OCI-M1 (cell line): ENCODE data around the gene EXOC4.

Experiments used
- DNase-seq: peaks from one replicate; lab custom pipeline; 2025; lab: John Stamatoyannopoulos, UW

The EXOC4 gene

GRCh38 chr7:133795068-133795665 is 542.3 kb downstream of the EXOC4 start:
- no peak for DNase-seq

- DNase-seq = no peak
These were observed 544.2 kb downstream of the EXOC4 start for GRCh38 chr7:133796782-133797745.

- DNase-seq = no peak
These were observed 545.1 kb downstream of the EXOC4 start for GRCh38 chr7:133797818-133798520.

- DNase-seq = no peak
These were observed 548.5 kb downstream of the EXOC4 start for GRCh38 chr7:133801341-133801740.

- DNase-seq = no peak
These were observed 551.2 kb downstream of the EXOC4 start for GRCh38 chr7:133804127-133804526.

- DNase-seq = peak; percentile 4
These were observed 552.5 kb downstream of the EXOC4 start for GRCh38 chr7:133805426-133805825.

- no peak for DNase-seq
These were observed 555.0 kb downstream of the EXOC4 start for GRCh38 chr7:133807624-133808492.

- DNase-seq = no peak
These were observed 555.6 kb downstream of the EXOC4 start for GRCh38 chr7:133808493-133808866.

GRCh38 chr7:133812877-133813276 is 560.0 kb downstream of the EXOC4 start:
- no peak for DNase-seq

GRCh38 chr7:133815611-133816210 is 562.8 kb downstream of the EXOC4 start:
- DNase-seq = peak; percentile 21

GRCh38 chr7:133819695-133820094 is 566.8 kb downstream of the EXOC4 start:
- DNase-seq = no peak

GRCh38 chr7:133820584-133820983 is 567.7 kb downstream of the EXOC4 start:
- no peak for DNase-seq

GRCh38 chr7:133821171-133821570 is 568.3 kb downstream of the EXOC4 start:
- DNase-seq = no peak

- DNase-seq = no peak
These were observed 569.2 kb downstream of the EXOC4 start for GRCh38 chr7:133822001-133822641.

- DNase-seq = no peak
These were observed 570.1 kb downstream of the EXOC4 start for GRCh38 chr7:133822868-133823552.

GRCh38 chr7:133824132-133824531 is 571.3 kb downstream of the EXOC4 start:
- DNase-seq = no peak

- DNase-seq = no peak
These were observed 575.1 kb downstream of the EXOC4 start for GRCh38 chr7:133827707-133828623.

GRCh38 chr7:133828906-133829305 is 576.0 kb downstream of the EXOC4 start:
- DNase-seq = no peak

GRCh38 chr7:133829336-133829897 is 576.5 kb downstream of the EXOC4 start:
- no peak for DNase-seq
